WI38 (cell line): ENCODE results near the gene NUFIP2.

Experiments
- H3K4me3 ChIP-seq: 2 replicates; pipeline ENCODE4 v1.5.1; 2011; ENCODE audit warnings: low read depth, mild to moderate bottlenecking, control low read depth, low read length
- CTCF ChIP-seq: IDR thresholded peaks from 2 replicates; pipeline ENCODE4 v1.5.1; 2012; ENCODE audit warnings: low read depth, mild to moderate bottlenecking, control low read depth, low read length

NUFIP2 gene

DNA sequence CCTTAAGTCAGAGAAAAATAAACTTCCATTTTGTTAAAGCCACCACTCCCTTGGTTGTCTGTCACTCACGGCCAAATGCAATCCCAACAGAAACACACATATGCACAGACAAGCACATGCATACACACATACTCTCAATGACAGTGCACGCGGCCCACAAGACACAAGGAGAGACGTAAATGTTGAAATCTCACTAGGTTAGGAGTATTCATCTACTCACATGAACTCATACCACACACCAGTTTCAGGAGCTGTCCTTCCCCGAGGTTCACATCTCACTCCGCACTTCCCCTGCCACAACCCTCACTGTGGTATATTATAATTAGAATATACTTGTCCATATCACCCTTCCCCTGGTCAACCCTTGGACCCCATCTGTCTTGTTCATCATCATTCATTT lies 77.8 kb downstream of the NUFIP2 start:
- H3K4me3 ChIP-seq: no peak overlapping the region

DNA sequence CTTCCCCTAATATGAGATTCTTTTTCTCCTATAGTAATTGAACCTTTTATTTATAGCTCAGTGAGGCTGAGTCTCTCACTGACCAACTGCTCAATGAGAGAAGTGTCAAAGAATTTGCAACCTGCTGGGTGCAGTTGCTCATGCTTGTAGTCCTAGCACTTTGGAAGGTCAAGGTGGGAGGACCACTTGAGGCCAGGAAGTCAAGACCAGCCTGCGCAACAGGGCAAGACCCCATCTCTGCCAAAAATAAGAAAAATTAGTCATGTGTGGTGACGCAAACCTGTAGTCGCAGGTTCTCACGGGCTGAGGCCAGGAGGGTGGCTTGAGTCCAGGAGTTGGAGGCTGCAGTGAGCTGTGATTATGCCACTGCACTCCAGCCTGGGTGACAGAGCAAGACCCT lies 78.2 kb downstream of the NUFIP2 start:
- H3K4me3 ChIP-seq: no peak overlapping the region
- no peak for TF ChIP-seq CTCF

More for the DNA sequence above, 77.8 kb downstream of the NUFIP2 start:
- TF ChIP-seq CTCF: no peak

DNA sequence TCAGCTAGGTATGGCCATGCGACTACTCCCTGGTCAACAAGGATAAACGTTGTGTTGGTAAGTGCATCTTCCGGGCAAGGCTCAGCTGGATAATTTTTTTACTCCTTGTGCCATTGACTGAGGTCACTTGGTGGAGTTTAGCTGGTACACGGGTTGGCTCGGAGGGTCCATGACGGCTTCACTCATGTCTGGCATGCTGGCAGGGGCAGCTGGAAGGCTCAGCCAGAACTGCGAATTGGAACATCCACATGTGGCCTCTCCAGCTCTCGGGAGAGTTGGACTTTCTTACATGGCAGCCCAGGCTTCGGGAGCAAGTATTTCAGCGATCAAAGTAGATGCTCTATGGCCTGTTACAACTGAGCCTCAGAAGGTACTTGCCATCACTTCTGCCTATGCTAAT lies 78.8 kb downstream of the NUFIP2 start:
- H3K4me3 ChIP-seq: no peak overlapping the region
- TF ChIP-seq CTCF: no peak

DNA sequence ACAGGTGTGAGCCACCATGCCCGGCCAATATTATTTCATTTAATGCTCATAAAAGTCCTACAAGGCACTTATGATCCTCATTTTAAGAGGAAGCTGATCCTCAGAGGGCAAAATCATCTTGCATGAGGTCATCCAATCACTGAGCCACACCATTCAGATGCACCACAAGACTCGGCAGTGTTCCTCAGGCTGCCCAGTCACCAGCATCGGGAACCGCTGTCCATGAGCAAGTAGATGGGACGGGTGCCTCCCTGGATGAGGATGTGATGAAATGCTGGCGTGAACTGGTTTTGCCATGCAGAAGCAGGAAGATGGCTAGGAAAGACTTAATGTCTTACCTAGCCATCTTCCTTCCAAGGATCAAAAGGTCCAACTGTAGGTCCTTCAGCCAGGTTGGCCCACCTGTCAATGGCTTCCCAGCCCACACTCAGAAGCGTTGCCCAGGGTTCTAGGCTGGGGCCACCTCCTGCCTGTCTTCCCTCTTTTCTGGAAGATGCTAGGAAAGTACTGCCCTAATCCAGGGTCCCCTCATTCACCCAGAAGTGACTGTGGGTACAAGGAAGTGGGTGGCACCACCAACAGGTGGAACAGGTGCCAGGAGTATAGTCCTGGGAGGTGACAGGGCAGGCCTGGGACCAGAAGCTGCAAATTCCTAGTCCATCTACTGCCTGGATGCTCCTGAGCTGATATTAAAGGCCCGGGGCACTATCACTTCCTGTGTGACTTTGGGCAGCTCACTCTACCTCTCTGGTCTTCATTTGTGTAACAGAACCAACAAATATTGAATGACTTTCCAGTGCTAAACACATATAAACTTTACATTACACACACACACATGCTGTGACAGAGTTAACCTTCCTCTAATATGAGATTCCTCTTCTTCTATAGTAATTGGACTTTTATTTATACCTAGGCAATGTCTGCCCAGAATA lies 79.5 kb downstream of the NUFIP2 start:
- no peak for TF ChIP-seq CTCF
- no peak overlapping the region for H3K4me3 ChIP-seq

DNA sequence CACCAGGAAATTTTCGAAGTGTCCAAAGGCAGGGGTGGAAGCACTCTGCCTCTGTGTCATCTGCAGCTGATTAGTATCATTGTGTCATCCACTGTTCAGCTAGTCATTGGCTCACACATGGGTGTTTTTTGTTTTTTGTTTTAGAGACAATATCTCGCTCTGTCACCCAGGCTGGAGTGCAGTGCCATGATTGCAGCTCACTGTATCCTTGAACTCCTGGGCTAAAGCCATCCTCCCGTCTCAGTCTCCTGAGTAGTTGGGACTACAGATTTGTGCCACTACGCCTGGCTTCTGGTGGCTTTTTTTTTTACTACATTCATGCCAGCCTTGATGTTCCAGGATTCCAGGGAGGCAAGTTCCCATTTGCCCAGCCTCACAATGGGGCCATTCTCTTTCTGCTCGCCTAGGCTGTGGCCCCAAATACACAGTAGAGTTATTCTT lies 81.2 kb downstream of the NUFIP2 start:
- H3K4me3 ChIP-seq: no peak overlapping the region
- no peak for TF ChIP-seq CTCF

DNA sequence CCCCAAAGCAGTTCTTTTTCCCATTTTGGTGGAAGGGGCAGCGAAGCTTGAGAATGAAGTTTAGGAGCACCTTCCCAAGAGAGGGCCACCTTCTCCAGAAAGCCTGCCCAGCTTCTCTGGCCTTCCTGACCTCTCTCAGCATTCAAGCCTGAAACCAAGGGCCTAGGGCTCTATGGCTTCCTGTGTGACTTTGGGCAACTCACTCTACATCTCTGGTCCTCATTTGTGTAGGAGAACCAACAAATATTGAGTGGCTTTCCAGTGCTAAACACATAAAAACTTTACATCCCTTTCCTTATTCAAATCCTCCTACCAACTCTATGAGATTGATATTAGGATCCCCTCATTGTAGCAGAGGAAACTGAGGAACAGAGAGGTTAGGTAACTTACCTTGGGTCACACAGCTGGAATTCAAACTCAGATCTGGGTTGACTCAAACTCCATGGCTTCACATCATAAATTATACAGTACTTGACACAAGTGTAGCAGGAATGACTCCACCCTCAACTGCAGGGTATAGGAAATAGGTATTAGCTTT lies 81.8 kb downstream of the NUFIP2 start:
- no peak overlapping the region for H3K4me3 ChIP-seq
- TF ChIP-seq CTCF: no peak

DNA sequence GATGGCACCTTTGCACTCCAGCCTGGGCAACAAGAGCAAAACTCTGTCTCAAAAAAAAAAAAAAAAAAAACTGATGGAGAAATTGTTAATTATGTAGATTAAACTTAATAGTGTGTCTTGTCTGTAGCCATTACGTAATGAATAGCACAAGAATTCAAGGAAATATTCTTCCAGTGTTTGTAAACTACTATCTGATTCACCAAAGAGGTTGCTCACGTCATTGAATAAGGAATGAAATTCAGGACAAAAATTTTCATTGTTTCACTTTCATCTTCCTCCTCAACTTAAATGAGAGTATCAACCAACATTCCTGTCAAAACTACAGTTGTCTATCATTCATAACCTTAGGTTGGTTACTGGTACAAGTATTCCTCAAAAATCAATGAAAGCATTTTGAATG lies 83.1 kb downstream of the NUFIP2 start:
- TF ChIP-seq CTCF: no peak
- no peak overlapping the region for H3K4me3 ChIP-seq
